ENCODE measurements around the gene SEC14L5. TPM values are rescaled to one million over a fixed set of nuclear protein-coding genes. Genes with fewer than 3 reads are reported as not detected.

Gene SEC14L5
- total and polyA plus RNA-seq, 2 experiments from 2014 or later: 0.21 TPM; not detected in 1

GRCh38 chr16:5065326-5065725 is 107.2 kb downstream of the SEC14L5 start:
- DNase-seq (ENCODE audit: low read depth in 1 of 2, low spot score in 1 of 2): peak in 1 of 2 donors; percentile 41
- Histone ChIP-seq H3K9me3 (ENCODE audit: low read depth) (no peaks in the 10 kb centered on the region), H3K36me3 (no peaks in the 10 kb centered on the region), H3K4me1 (ENCODE audit: low read depth) (no peaks in the 10 kb centered on the region), H3K4me3 (no peak overlapping the region), H3K27me3 (no peaks in the 10 kb centered on the region), H3K27ac (no peak overlapping the region)
- no peak for TF ChIP-seq CTCF (IDR thresholded peaks at IDR 0.05; ENCODE audit: low read depth, low read length)

DNA sequence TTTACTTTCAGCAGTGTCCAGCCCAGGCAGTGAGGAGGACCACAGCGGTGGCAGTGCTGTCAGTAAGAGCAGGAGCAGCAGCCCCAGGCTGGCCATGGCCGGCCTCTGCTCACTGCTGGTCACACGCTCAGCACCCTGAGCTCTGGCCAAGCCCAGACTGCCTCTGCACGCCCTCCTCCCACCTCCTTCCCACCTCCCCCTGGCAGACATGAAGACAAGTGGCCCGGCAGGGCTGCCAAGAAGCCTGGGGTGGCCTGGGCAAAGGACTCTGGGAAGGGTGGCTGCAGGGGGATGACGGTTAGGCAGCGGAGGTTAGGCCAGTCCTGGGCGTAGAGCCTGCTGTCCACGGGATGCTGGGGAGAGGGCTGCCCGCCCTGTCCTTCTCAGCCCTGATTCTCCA is 107.7 kb downstream of the SEC14L5 start, which contains the start of gene C16orf89:
C16orf89 (minus strand) TSS at position 144 of the 400 bp plus-strand sequence; CDS start at position 96, 48 bp downstream.
- no peak within 1 kb of the TSS for H3K27ac ChIP-seq
- H3K9me3 ChIP-seq (ENCODE audit: low read depth): no peaks in the 10 kb centered on the region
- H3K4me1 ChIP-seq (ENCODE audit: low read depth): no peaks in the 10 kb centered on the region

GRCh38 chr16:5066511-5066910 is 108.4 kb downstream of the SEC14L5 start:
- Histone ChIP-seq H3K27ac (no peak overlapping the region), H3K9me3 (ENCODE audit: low read depth) (no peaks in the 10 kb centered on the region), H3K27me3 (no peaks in the 10 kb centered on the region), H3K36me3 (no peaks in the 10 kb centered on the region), H3K4me1 (ENCODE audit: low read depth) (no peaks in the 10 kb centered on the region), H3K4me3 (no peak overlapping the region)
- no peak for TF ChIP-seq CTCF (IDR thresholded peaks at IDR 0.05; ENCODE audit: low read depth, low read length)
- no peak for DNase-seq (ENCODE audit: low read depth in 1 of 2, low spot score in 1 of 2)

More for the DNA sequence above, 107.7 kb downstream of the SEC14L5 start, which contains the start of gene C16orf89:
- no peak within 1 kb of the TSS for H3K4me3 ChIP-seq
- no peak for TF ChIP-seq CTCF (IDR thresholded peaks at IDR 0.05; ENCODE audit: low read depth, low read length)
- no peak for DNase-seq (ENCODE audit: low read depth in 1 of 2, low spot score in 1 of 2)
- no peaks in the 10 kb centered on the region for H3K27me3 ChIP-seq
- H3K36me3 ChIP-seq: no peaks in the 10 kb centered on the region

Other genes starting within 250 kb of the SEC14L5 start
- 38.7 and 40.3 TPM in 2 replicates for gene ANKS3, start 224.1 kb upstream of the SEC14L5 start, total RNA-seq
- 35.2 and 37.6 TPM in 2 replicates for gene ANKS3, start 224.1 kb upstream of the SEC14L5 start, polyA plus RNA-seq
- gene DNAAF8, start 223.8 kb upstream of the SEC14L5 start, total RNA-seq: 0.77 and 1.2 TPM in 2 replicates
- gene DNAAF8, start 223.8 kb upstream of the SEC14L5 start, polyA plus RNA-seq: 0.07 and 1.2 TPM in 2 replicates
- 20.4 and 32.7 TPM in 2 replicates for gene ZNF500, start 191.2 kb upstream of the SEC14L5 start, total RNA-seq
- gene ZNF500, start 191.2 kb upstream of the SEC14L5 start, polyA plus RNA-seq: 17.0 and 23.8 TPM in 2 replicates
- gene SEPTIN12, start 170.0 kb upstream of the SEC14L5 start, total RNA-seq: 1.7 and 2.9 TPM in 2 replicates
- gene SEPTIN12, start 170.0 kb upstream of the SEC14L5 start, polyA plus RNA-seq: 2.2 and 7.3 TPM in 2 replicates
- not detected in 2 replicates for gene SMIM22, start 163.0 kb upstream of the SEC14L5 start, total RNA-seq
- gene SMIM22, start 163.0 kb upstream of the SEC14L5 start, polyA plus RNA-seq: 0.41 and 5.3 TPM in 2 replicates
- 146 and 161 TPM in 2 replicates for gene ROGDI, start 155.7 kb upstream of the SEC14L5 start, total RNA-seq
- gene ROGDI, start 155.7 kb upstream of the SEC14L5 start, polyA plus RNA-seq: 173 and 220 TPM in 2 replicates
- 38.0 and 44.3 TPM in 2 replicates for gene GLYR1, start 111.0 kb upstream of the SEC14L5 start, total RNA-seq
- gene GLYR1, start 111.0 kb upstream of the SEC14L5 start, polyA plus RNA-seq: 52.1 and 65.5 TPM in 2 replicates
- 24.2 and 33.4 TPM in 2 replicates for gene UBN1, start 110.8 kb upstream of the SEC14L5 start, total RNA-seq
- 21.4 and 23.7 TPM in 2 replicates for gene UBN1, start 110.8 kb upstream of the SEC14L5 start, polyA plus RNA-seq
- gene PPL, start 21.2 kb upstream of the SEC14L5 start, total RNA-seq: 6.4 and 10.8 TPM in 2 replicates
- gene PPL, start 21.2 kb upstream of the SEC14L5 start, polyA plus RNA-seq: 7.5 and 8.4 TPM in 2 replicates
- gene NAGPA, start 75.6 kb downstream of the SEC14L5 start, total RNA-seq: 23.0 and 24.6 TPM in 2 replicates
- 9.8 and 10.8 TPM in 2 replicates for gene NAGPA, start 75.6 kb downstream of the SEC14L5 start, polyA plus RNA-seq
- gene C16orf89, start 107.6 kb downstream of the SEC14L5 start, total RNA-seq: 0.49 TPM in 1 of 2 replicates, not detected in the other
- 0.62 TPM in 1 of 2 replicates, not detected in the other for gene C16orf89, start 107.6 kb downstream of the SEC14L5 start, polyA plus RNA-seq
- 16.7 and 26.5 TPM in 2 replicates for gene ALG1, start 113.5 kb downstream of the SEC14L5 start, total RNA-seq
- gene ALG1, start 113.5 kb downstream of the SEC14L5 start, polyA plus RNA-seq: 20.0 and 20.2 TPM in 2 replicates
- gene EEF2KMT, start 139.5 kb downstream of the SEC14L5 start, total RNA-seq: 9.6 and 14.8 TPM in 2 replicates
- gene EEF2KMT, start 139.5 kb downstream of the SEC14L5 start, polyA plus RNA-seq: 17.8 and 23.2 TPM in 2 replicates